ENCODE measurements around the gene SH2D1A. TPM values are rescaled to one million over a fixed set of nuclear protein-coding genes. Genes with fewer than 3 reads are reported as not detected.
"Not testable (repeated sequence)": the region's sequence is repeated elsewhere in the genome, so short reads cannot be mapped to it uniquely, and the experiment has no call there.

Gene SH2D1A
- total and polyA plus RNA-seq, 3 donors from 2014 or later, result 0.82 TPM; not detected in 2

- whole genome bisulfite sequencing, 2 donors, result 26 to 59% methylated on average over 2 of the region's 2 CpGs
- Histone ChIP-seq H3K9me3 (no peaks in the 10 kb centered on the region), H3K27ac (no peak overlapping the region), H3K36me3 (ENCODE audit: low read depth, missing control alignments) (no peaks in the 10 kb centered on the region), H3K27me3 (no peaks in the 10 kb centered on the region), H3K4me3 (no peak overlapping the region), H3K4me1 (no peaks in the 10 kb centered on the region)
- DNase-seq, result no peak
- TF ChIP-seq CTCF (IDR thresholded peaks at IDR 0.05), result no peak
- TF ChIP-seq POLR2A (IDR thresholded peaks at IDR 0.05), result no peak
- intact Hi-C loops (cut with DNase I; ENCODE audit: low total_unique reads), result no loop called here
Measured at GRCh38 chrX:124401696-124402095, 55.3 kb downstream of the SH2D1A start.

GRCh38 chrX:124405868-124406267 is 59.5 kb downstream of the SH2D1A start:
- no peak for TF ChIP-seq POLR2A (IDR thresholded peaks at IDR 0.05)
- no peak for TF ChIP-seq CTCF (IDR thresholded peaks at IDR 0.05)
- no peak for DNase-seq
- no peak overlapping the region for H3K4me3 ChIP-seq
- no peaks in the 10 kb centered on the region for H3K27me3 ChIP-seq
- no peak overlapping the region for H3K27ac ChIP-seq
- no peaks in the 10 kb centered on the region for H3K36me3 ChIP-seq (ENCODE audit: low read depth, missing control alignments)
- H3K9me3 ChIP-seq, result no peaks in the 10 kb centered on the region
- H3K4me1 ChIP-seq, result no peaks in the 10 kb centered on the region
- 100% methylated on average over 1 of the region's 1 CpG for WGBS, 2 donors
- intact Hi-C loops (cut with DNase I; ENCODE audit: low total_unique reads), result no loop called here

GRCh38 chrX:124406294-124407014 is 60.1 kb downstream of the SH2D1A start:
- peak in 1 of 3 experiments; percentile 9 for TF ChIP-seq CTCF (IDR thresholded peaks at IDR 0.05)
- TF ChIP-seq POLR2A (IDR thresholded peaks at IDR 0.05), result no peak
- Histone ChIP-seq H3K4me3 (no peak overlapping the region), H3K27ac (no peak overlapping the region), H3K36me3 (ENCODE audit: low read depth, missing control alignments) (no peaks in the 10 kb centered on the region), H3K9me3 (no peaks in the 10 kb centered on the region), H3K27me3 (no peaks in the 10 kb centered on the region), H3K4me1 (no peaks in the 10 kb centered on the region)
- WGBS, 2 donors, result 47% methylated on average over 11 to 12 of the region's 12 CpGs
- intact Hi-C loops (cut with DNase I; ENCODE audit: low total_unique reads), result no loop called here
- DNase-seq, result peak; percentile 45

GRCh38 chrX:124407226-124407625 is 60.9 kb downstream of the SH2D1A start:
- Histone ChIP-seq H3K4me1 (no peaks in the 10 kb centered on the region), H3K9me3 (no peaks in the 10 kb centered on the region), H3K4me3 (no peak overlapping the region), H3K27me3 (no peaks in the 10 kb centered on the region), H3K27ac (no peak overlapping the region), H3K36me3 (ENCODE audit: low read depth, missing control alignments) (no peaks in the 10 kb centered on the region)
- intact Hi-C loops (cut with DNase I; ENCODE audit: low total_unique reads), result no loop called here
- no peak for DNase-seq
- TF ChIP-seq POLR2A (IDR thresholded peaks at IDR 0.05), result no peak
- TF ChIP-seq CTCF (IDR thresholded peaks at IDR 0.05), result no peak
- WGBS, 2 donors, result 55 to 56% methylated on average over 1 of the region's 1 CpG

GRCh38 chrX:124408380-124408779 is 62.0 kb downstream of the SH2D1A start:
- H3K4me1 ChIP-seq; H3K9me3 ChIP-seq; H3K27me3 ChIP-seq; H3K4me3 ChIP-seq; H3K36me3 ChIP-seq (ENCODE audit: low read depth, missing control alignments); DNase-seq; intact Hi-C loops (cut with DNase I; ENCODE audit: low total_unique reads); H3K27ac ChIP-seq: not testable (repeated sequence)
- 81% methylated on average over 4 of the region's 6 CpGs; no CpG with 5 or more reads in 1 of the 2 donors for WGBS, 2 donors
